ENCODE results near the gene POTEH. TPM values are rescaled to one million over a fixed set of nuclear protein-coding genes. Genes with fewer than 3 reads are reported as not detected.
"Not testable (repeated sequence)": the region's sequence is repeated elsewhere in the genome, so short reads cannot be mapped to it uniquely, and the experiment has no call there.

The POTEH gene
- not detected in 2 replicates for total RNA-seq (2014; rRNA removed; shearing (Covaris generic); ENCODE audit: low replicate concordance)

GRCh38 chr22:15689749-15690125, at the start of gene POTEH:
Gene POTEH (plus strand): TSS chr22:15690026. CDS start chr22:15690078, 52 bp downstream.
- in situ Hi-C loops (cut with HindIII; ENCODE audit: low pct_unique_long_range_greater_than_20kb, low sequenced_read_pairs); DNase-seq (ENCODE audit: low read depth): not testable (repeated sequence)

- in situ Hi-C loops (cut with HindIII; ENCODE audit: low pct_unique_long_range_greater_than_20kb, low sequenced_read_pairs): not testable (repeated sequence)
Observed at GRCh38 chr22:15642288-15642861, 47.5 kb upstream of the POTEH start.

GRCh38 chr22:15651954-15652353, 37.9 kb upstream of the POTEH start:
- DNase-seq (ENCODE audit: low read depth); in situ Hi-C loops (cut with HindIII; ENCODE audit: low pct_unique_long_range_greater_than_20kb, low sequenced_read_pairs): not testable (repeated sequence)

More at GRCh38 chr22:15642288-15642861, 47.5 kb upstream of the POTEH start:
- DNase-seq (ENCODE audit: low read depth): not testable (repeated sequence)

- in situ Hi-C loops (cut with HindIII; ENCODE audit: low pct_unique_long_range_greater_than_20kb, low sequenced_read_pairs): not testable (repeated sequence)
Observed at GRCh38 chr22:15652738-15653137, 37.1 kb upstream of the POTEH start.

GRCh38 chr22:15653241-15653640, 36.6 kb upstream of the POTEH start:
- DNase-seq (ENCODE audit: low read depth); in situ Hi-C loops (cut with HindIII; ENCODE audit: low pct_unique_long_range_greater_than_20kb, low sequenced_read_pairs): not testable (repeated sequence)

More at GRCh38 chr22:15652738-15653137, 37.1 kb upstream of the POTEH start:
- not testable (repeated sequence) for DNase-seq (ENCODE audit: low read depth)

GRCh38 chr22:15661102-15661501, 28.7 kb upstream of the POTEH start:
- in situ Hi-C loops (cut with HindIII; ENCODE audit: low pct_unique_long_range_greater_than_20kb, low sequenced_read_pairs); DNase-seq (ENCODE audit: low read depth): not testable (repeated sequence)

GRCh38 chr22:15664682-15665081, 25.1 kb upstream of the POTEH start:
- in situ Hi-C loops (cut with HindIII; ENCODE audit: low pct_unique_long_range_greater_than_20kb, low sequenced_read_pairs); DNase-seq (ENCODE audit: low read depth): not testable (repeated sequence)

- in situ Hi-C loops (cut with HindIII; ENCODE audit: low pct_unique_long_range_greater_than_20kb, low sequenced_read_pairs); DNase-seq (ENCODE audit: low read depth): not testable (repeated sequence)
Observed at GRCh38 chr22:15665478-15665877, 24.3 kb upstream of the POTEH start.

GRCh38 chr22:15669430-15669829, 20.4 kb upstream of the POTEH start:
- DNase-seq (ENCODE audit: low read depth); in situ Hi-C loops (cut with HindIII; ENCODE audit: low pct_unique_long_range_greater_than_20kb, low sequenced_read_pairs): not testable (repeated sequence)

- DNase-seq (ENCODE audit: low read depth); in situ Hi-C loops (cut with HindIII; ENCODE audit: low pct_unique_long_range_greater_than_20kb, low sequenced_read_pairs): not testable (repeated sequence)
Observed at GRCh38 chr22:15679702-15680101, 10.1 kb upstream of the POTEH start.

- in situ Hi-C loops (cut with HindIII; ENCODE audit: low pct_unique_long_range_greater_than_20kb, low sequenced_read_pairs): not testable (repeated sequence)
Observed at GRCh38 chr22:15684115-15684514, 5.7 kb upstream of the POTEH start.

GRCh38 chr22:15684695-15685094, 5.1 kb upstream of the POTEH start:
- in situ Hi-C loops (cut with HindIII; ENCODE audit: low pct_unique_long_range_greater_than_20kb, low sequenced_read_pairs): not testable (repeated sequence)

More at GRCh38 chr22:15684115-15684514, 5.7 kb upstream of the POTEH start:
- not testable (repeated sequence) for DNase-seq (ENCODE audit: low read depth)

GRCh38 chr22:15685641-15686040, 4.2 kb upstream of the POTEH start:
- in situ Hi-C loops (cut with HindIII; ENCODE audit: low pct_unique_long_range_greater_than_20kb, low sequenced_read_pairs): not testable (repeated sequence)

More at GRCh38 chr22:15684695-15685094, 5.1 kb upstream of the POTEH start:
- not testable (repeated sequence) for DNase-seq (ENCODE audit: low read depth)

GRCh38 chr22:15687086-15687485, 2.7 kb upstream of the POTEH start:
- in situ Hi-C loops (cut with HindIII; ENCODE audit: low pct_unique_long_range_greater_than_20kb, low sequenced_read_pairs): not testable (repeated sequence)

More at GRCh38 chr22:15685641-15686040, 4.2 kb upstream of the POTEH start:
- not testable (repeated sequence) for DNase-seq (ENCODE audit: low read depth)

GRCh38 chr22:15687676-15688075, 2.1 kb upstream of the POTEH start:
- DNase-seq (ENCODE audit: low read depth); in situ Hi-C loops (cut with HindIII; ENCODE audit: low pct_unique_long_range_greater_than_20kb, low sequenced_read_pairs): not testable (repeated sequence)

More at GRCh38 chr22:15687086-15687485, 2.7 kb upstream of the POTEH start:
- DNase-seq (ENCODE audit: low read depth): not testable (repeated sequence)

- in situ Hi-C loops (cut with HindIII; ENCODE audit: low pct_unique_long_range_greater_than_20kb, low sequenced_read_pairs); DNase-seq (ENCODE audit: low read depth): not testable (repeated sequence)
Observed at GRCh38 chr22:15688090-15688489, 1.7 kb upstream of the POTEH start.

- DNase-seq (ENCODE audit: low read depth); in situ Hi-C loops (cut with HindIII; ENCODE audit: low pct_unique_long_range_greater_than_20kb, low sequenced_read_pairs): not testable (repeated sequence)
Observed at GRCh38 chr22:15689012-15689748, 646 bp upstream of the POTEH start.

GRCh38 chr22:15713600-15713999, 23.8 kb downstream of the POTEH start:
- in situ Hi-C loops (cut with HindIII; ENCODE audit: low pct_unique_long_range_greater_than_20kb, low sequenced_read_pairs); DNase-seq (ENCODE audit: low read depth): not testable (repeated sequence)

GRCh38 chr22:15714125-15714524, 24.3 kb downstream of the POTEH start:
- in situ Hi-C loops (cut with HindIII; ENCODE audit: low pct_unique_long_range_greater_than_20kb, low sequenced_read_pairs); DNase-seq (ENCODE audit: low read depth): not testable (repeated sequence)

Measured in Caki2 (cell line).